GM19397 (cell line): ENCODE results near the gene CSTPP1.
"Not testable (repeated sequence)": the region's sequence is repeated elsewhere in the genome, so short reads cannot be mapped to it uniquely, and the experiment has no call there.

Experiments used
- ATAC-seq: cut with Tn5 transposase; IDR thresholded peaks from one replicate; pipeline ENCODE4 v1.9.1; 2021; ENCODE audit warnings: mild to moderate bottlenecking, moderate library complexity; ENCODE audit not compliant: unreplicated experiment

CSTPP1 gene

DNA sequence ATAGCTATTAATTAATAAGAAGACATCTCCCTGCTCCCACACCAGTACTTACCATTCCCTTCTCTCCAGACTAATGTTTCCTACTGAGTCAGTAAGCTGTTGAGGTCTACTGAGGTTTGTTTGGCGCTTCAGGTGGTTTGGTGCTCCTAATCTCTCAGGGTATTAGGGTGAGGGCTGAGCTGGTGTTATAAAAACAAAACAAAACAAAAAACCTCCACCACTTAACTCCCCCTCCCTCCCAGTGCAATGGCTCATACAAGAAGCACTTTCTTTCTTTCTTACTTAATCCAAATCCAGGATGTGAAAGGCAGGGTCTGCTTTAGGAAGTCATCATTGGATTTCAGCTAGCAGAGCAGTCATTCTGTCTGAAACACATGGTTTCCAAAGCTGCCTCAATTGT lies 15.3 kb downstream of the CSTPP1 start:
- no peak for ATAC-seq

GRCh38 chr11:46952553-46952952 lies 16.0 kb downstream of the CSTPP1 start:
- ATAC-seq = no peak

DNA sequence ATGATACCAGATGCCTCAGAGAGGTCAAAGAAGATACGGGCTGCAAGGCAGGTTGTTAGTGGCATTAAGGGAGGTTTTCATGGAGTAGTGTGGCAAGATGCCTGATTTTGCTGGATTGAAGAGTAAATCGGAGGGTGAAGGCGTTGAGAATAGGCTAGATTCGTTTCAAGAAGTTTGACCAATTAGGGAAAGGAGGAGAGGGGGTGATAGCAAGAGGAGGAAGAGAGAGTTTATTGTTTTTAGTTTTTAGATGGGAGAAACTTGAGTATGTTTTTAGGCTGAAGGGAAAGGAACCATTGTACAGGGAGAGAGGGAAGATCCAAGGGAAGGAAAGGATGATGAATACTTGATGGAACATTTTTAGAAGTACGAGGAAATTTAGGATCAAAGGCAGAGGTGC lies 16.5 kb downstream of the CSTPP1 start:
- ATAC-seq = no peak

DNA sequence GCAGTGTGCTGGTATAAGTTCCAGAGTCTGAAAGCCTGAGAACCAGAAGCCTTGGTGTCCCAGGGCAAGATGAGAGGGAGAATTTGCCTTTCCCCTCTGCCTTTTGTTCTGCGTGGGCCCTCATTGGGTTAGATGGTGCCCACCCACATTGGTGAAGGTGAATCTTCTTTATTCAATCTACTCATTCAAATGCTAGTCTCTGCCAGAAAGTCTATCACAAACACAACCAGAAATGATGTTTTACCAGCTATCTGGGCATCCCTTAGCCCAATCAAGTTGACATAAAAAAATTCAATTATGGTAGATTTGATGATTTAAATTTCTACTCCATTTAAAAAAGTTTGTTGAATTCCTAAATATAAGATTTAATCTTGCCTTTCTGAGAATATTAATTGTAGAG lies 22.2 kb downstream of the CSTPP1 start:
- ATAC-seq = no peak

DNA sequence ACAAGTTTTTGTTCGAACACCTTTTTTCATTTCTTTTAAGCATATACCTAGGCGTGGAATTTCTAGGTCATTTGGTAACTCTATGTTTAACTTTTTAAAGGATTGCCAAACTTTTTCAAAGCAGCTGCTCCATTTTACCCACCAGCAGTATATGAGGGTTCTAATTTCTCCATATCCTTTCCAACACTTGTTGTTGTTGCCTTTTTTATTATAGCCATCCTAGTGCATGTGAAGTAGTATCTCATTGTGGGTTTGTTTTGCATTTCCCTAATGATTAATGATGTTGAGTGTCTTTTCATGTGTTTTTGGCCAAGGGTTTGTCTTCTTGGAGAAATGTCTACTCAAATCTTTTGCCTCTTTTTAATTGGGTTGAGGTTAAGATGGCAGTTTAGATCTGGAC lies 24.5 kb downstream of the CSTPP1 start:
- ATAC-seq = no peak

DNA sequence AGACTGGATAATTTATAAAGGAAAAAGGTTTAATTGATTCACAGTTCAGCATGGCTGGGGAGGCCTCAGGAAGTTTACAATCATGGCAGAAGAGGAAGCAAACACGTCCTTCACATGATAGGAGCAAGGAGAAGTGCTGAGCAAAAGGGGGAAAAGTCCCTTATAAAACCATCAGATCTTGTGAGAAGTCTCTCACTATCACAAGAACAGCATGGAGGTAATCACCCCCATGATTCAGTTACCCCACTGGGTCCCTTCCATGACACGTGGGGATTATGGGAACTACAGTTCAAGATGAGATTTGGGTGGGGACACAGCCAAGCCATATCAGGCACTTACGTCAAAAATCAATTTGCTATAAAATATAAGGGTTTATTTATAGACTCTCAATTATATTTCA lies 25.3 kb downstream of the CSTPP1 start:
- not testable (repeated sequence) for ATAC-seq

GRCh38 chr11:46963844-46964243 lies 27.3 kb downstream of the CSTPP1 start:
- no peak for ATAC-seq

GRCh38 chr11:46966773-46967172 lies 30.2 kb downstream of the CSTPP1 start:
- ATAC-seq = no peak

GRCh38 chr11:46967962-46968361 lies 31.4 kb downstream of the CSTPP1 start:
- ATAC-seq = no peak

GRCh38 chr11:46969379-46969778 lies 32.8 kb downstream of the CSTPP1 start:
- no peak for ATAC-seq

- ATAC-seq = no peak
Observed at GRCh38 chr11:46970913-46971625, 34.5 kb downstream of the CSTPP1 start.

DNA sequence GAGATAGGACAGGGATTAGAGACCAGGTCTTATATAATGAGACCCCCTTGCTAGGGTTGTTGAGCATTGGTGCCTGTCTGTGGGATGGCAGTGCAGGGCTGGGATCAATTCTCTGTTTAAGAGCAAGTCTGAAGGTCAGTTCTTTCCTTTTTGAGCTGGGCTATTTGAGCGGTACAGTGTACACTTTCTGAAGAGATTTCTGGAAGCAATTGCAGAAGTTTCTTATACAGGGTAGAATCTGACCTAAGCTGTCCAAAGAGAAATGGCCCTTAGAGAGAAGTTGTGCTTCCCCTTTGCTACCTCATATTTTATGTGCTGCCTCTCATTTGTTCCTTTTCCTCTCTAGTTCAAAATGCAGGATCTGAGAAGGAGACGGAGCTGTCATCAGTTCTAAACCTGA lies 35.8 kb downstream of the CSTPP1 start:
- ATAC-seq = no peak

GRCh38 chr11:46972821-46973220 lies 36.3 kb downstream of the CSTPP1 start:
- no peak for ATAC-seq

GRCh38 chr11:46976182-46976854 lies 39.8 kb downstream of the CSTPP1 start:
- ATAC-seq = no peak

GRCh38 chr11:46977038-46977813 lies 40.7 kb downstream of the CSTPP1 start:
- ATAC-seq = no peak

DNA sequence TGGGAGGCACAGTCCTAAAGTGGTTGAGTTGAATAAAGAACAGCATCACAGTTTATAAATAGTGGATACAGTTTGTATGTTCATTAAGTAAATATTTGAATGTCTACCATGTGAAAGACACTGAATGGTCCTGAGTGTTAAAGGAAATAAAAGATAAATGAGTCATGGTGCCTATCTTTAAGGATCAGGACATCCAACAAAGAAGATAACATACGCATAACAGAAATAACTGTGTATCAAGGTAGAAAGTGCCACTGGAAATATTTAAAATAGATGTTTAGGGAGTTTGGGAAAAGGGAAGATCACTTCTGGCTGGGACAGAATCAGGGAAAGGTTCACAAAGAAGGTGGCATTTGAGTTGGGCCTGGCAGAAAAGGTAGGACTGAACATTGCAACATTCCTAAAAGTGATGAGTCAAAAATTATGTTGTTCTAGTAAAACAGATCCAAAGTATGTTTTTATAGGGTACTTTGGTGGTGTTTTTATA lies 41.5 kb downstream of the CSTPP1 start:
- no peak for ATAC-seq

DNA sequence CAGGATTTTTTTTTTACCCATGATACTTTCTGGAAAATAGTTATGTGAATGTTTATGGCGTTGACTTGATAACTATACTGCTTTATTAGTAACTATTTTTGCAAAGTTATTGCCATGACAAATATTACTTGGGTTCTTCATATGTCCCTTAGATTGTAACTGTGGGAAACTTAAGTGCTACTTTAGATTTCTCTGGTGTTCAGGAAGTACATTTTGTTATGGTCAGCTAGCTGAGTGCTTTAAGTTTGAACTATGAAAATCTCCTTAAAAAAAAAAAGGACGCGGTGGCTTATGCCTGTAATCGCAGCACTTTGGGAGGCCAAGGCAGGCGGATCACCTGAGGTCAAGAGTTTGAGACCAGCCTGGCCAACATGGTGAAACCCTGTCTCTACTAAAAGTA lies 42.8 kb downstream of the CSTPP1 start:
- ATAC-seq = no peak

GRCh38 chr11:46981436-46981835 lies 44.9 kb downstream of the CSTPP1 start:
- no peak for ATAC-seq

DNA sequence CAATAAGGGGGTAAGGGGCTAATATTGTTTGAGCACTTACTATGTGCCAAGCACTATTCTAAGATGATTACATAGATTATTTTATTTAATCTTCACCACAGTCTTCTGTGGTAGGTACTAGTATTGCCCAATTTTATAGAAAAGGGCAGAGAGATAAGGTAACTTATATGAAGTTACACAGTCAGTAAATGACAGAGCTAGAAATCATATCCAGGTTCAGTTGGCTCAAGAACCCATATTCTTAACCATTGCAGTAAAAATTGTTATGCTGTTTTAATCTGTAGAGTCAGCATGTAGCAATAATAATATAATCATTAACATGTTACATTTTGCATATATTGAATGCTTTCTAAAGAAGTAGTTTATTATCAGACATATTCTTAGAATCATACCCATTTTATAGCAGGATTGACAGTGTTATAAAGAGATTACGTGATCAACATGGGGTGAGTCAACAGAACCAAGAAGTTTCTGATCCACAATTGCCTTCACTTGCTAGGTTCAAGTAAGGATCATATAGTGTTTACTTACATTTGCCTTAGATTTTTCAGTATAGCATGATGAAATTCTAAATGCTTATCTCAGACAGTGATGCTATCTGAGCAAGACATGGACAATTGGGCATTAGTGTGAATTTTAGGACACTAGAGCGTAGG lies 46.4 kb downstream of the CSTPP1 start:
- no peak for ATAC-seq

GRCh38 chr11:46983598-46983997 lies 47.0 kb downstream of the CSTPP1 start:
- no peak for ATAC-seq

DNA sequence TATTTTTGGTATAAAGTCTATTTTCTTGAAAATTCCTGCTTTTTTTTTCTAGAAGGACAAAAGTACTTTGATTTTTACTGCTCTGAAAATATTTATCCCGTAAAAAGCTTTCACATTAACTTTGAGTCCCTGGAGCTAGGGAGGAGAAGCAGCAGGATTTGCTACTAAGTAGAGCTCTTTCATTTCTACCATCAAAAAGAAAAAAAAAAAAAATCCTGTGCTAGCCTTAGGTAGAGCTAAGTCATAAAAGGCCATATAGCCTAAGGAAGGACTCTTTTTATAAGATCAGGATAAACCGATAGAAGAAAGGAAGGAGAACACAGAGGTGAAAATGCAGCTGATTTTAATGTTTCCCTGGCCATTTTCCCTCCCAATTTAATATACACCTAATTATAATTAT lies 48.0 kb downstream of the CSTPP1 start:
- no peak for ATAC-seq
